Cortex of kidney (tissue), 1 donor: ENCODE measurements around the gene MFNG.
"Not testable (repeated sequence)": the region's sequence is repeated elsewhere in the genome, so short reads cannot be mapped to it uniquely, and the experiment has no call there.

Source experiments
- DNase-seq: peaks from one replicate; lab custom pipeline; 2025; lab: John Stamatoyannopoulos, UW

Gene MFNG

GRCh38 chr22:37473437-37473946, 12.7 kb downstream of the MFNG start:
- DNase-seq, result no peak

GRCh38 chr22:37472418-37473006, 13.7 kb downstream of the MFNG start:
- DNase-seq, result no peak

GRCh38 chr22:37471727-37472417, 14.3 kb downstream of the MFNG start:
- no peak for DNase-seq

- DNase-seq, result no peak
These were observed 16.1 kb downstream of the MFNG start for GRCh38 chr22:37470087-37470445.

DNA sequence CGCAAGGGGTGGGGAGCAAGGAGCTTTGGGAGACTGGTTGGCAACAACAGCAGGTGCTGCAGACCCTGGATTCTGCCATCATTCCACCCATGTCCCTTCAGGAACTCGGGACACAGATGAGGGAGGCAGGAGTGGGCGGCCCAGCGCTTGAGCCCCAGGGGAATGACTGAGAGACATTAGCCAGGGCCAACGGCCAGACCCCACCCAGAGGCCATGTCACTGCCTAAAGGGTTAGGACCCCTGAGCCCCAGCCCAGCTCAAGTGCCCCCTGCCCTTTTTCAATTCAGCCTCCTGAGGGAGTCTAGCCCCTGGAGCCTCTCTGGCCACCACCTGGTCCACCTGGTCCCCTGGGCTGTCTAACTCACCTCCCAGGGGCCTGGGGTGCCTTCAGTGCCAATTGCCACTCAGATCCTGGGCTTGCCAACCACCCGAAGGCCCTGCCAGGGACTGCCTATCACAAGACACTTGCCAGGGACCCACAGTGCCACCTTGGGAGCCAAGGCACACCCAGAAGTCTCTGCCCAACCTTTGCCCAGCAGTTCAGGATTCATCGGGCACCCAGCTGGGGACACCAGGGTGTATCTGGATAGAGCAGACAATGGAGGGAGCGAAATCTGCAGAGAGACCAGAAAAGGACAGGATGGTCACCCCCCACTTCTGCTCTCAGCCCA, 16.6 kb downstream of the MFNG start:
- no peak for DNase-seq

GRCh38 chr22:37468201-37468695, 17.9 kb downstream of the MFNG start:
- DNase-seq, result not testable (repeated sequence)

DNA sequence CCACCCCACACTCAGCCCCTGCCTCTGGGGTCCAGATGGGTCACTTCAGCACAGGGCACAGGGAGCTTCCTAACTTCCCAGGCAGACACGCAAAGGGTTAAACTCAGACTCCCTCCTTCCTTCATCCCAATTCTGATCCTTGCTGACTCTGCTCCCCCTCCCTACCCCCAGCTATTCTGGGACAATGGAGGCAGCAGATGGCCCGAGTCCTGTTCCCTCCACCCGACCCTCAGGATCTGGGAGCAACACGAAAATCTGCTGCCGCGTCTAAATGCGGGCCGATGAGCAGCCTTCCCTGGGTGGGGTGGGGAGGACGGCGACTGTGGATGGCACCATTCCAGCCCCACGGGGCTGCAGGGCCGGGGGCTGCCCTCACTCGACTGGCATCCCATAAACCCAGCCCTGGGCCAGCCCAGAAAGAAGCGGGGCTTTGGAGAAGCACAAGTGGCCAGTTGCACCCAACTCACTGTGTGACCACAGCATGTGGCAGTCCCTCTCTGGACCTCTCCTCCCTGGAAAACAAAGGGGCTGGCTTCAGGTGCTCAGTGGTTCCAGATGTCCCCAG, 18.7 kb downstream of the MFNG start:
- no peak for DNase-seq

GRCh38 chr22:37464181-37464580, 22.0 kb downstream of the MFNG start:
- DNase-seq, result no peak

GRCh38 chr22:37462983-37463382, 23.2 kb downstream of the MFNG start:
- no peak for DNase-seq

DNA sequence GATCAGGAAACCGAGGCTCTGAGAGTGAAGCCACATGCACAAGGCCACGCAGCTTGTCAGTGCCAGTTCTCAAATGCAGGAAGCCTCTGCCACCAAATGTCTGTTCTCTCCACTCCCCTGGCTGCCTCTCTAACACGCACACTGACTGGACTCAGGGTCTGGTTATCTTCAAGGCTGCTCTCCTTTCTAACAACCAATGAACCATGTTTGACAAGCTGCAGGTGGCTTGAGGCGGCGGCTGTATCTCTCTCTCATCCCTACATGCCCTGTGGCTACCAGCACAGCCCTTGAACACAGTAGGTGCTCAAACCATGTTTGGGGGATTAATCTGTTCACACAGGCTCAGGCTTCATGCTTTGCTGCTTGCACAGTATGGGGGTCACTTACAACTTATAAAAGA, 23.7 kb downstream of the MFNG start:
- DNase-seq, result no peak

GRCh38 chr22:37461961-37462360, 24.2 kb downstream of the MFNG start:
- DNase-seq, result no peak

GRCh38 chr22:37460684-37461083, 25.5 kb downstream of the MFNG start:
- no peak for DNase-seq

DNA sequence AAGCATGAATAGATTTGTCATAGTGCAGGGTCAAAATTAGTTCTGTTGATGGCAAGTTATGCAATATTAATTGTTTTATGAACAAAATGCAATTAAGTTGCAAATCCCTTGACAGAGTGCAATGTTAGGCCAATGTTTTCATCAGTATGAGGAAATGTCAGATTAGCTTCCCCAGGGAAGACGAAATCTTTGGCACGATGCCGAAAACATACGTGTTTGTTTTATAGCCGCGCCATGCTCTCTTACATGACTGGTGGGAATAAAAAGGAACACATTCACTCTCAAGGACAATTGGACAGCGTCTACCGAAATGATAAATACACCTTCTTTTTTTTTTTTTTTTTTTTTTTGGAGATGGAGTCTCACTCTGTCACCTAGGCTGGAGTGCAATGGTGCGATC, 27.0 kb downstream of the MFNG start:
- no peak for DNase-seq

GRCh38 chr22:37457093-37457893, 28.9 kb downstream of the MFNG start:
- no peak for DNase-seq

DNA sequence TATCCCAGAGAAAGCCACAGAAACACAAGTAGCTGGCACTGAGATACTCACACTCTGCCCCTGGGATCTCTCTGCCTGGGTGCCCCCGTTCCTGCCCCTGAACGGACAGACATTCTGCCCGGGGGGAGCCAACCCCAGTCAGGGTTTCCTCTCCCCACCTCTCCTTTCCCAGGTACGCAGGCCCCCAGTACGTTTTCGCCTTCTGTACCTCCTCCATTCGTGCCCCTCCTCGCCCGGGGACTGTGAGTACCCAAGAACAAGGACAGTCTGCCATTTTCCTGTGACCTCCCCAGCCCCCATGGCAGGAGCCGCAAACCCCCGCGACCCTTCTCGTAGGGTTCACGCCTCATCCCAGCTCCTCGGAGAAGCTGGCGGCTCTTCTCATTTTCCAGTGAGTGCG, 29.8 kb downstream of the MFNG start:
- DNase-seq, result no peak

DNA sequence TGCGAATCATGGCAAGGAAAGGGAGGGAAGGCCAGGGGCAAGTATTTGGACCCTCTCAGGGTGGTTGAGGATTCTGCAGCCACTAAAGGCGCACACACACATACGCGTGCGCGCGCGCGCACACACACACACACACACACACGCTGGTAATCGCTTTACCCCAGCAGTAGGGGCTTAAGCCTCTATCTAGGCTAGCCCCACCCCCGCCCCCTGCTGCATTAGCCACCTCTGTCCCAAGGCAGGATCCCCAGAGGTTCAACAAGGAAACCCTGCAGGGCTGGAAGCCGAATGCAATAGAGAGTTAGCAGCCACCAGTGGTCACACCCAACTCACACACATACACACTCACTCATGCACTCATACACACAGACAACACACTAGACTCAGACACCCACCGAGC, 30.3 kb downstream of the MFNG start:
- no peak for DNase-seq

DNA sequence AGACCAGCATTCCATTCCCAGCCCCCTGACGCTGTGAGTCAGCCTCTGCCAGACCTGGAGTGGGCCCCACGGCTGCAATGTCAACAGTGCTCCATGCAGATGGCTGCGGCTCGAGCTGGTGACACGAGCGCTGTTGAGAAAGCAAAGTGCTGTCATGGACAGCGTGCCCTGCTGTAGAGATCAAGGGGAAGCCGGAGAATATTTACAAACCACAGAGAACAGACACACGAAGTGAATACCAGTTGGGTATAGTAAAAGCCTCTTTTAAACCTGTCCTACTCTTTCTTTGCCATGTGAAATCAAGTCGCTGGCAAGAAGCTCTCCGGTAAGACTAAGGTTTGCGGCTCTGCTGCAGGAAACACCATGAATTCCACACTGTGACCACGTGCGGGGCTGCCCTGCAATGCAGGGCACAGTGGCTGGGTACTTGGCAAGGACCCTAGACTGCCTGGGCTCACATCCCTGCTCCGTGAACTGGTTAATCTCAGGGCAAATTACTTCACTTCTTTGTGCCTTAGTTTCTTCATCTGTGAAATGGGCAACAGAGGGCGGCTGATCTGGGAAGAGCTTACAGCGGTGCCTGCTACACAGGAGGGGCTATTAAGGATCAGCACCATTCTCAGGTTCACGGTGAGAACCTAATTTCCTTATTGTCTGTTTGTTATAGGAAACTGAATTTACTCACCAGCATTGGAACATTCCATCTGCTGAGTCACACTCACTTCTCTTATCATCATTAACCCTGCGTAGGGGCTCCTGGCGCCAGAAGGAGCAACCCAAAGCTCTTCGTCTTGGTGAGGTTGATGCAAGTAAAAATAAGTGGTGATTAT, 31.1 kb downstream of the MFNG start:
- DNase-seq, result no peak

- DNase-seq, result no peak
These were observed 32.5 kb downstream of the MFNG start for GRCh38 chr22:37453696-37454095.

DNA sequence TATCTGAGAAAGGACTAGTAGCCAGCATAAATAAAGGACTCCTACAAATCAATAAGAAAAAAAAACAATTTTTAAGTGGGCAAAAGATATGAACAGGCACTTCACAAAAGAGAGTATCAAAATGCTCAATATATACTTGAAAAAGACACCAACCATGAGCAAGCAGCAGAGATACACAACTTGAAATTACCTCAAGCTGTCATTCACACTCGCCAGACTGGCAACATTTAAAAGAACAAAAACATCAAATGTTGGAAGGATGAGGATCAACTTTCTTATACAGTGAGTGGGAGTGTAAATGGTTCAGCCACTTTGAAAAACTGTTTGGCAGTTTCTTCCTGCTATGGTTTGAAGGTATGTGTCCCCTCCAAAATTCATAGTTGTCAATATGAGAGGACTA, 35.0 kb downstream of the MFNG start:
- no peak for DNase-seq

- DNase-seq, result no peak
These were observed 36.7 kb downstream of the MFNG start for GRCh38 chr22:37449331-37450001.
